OCI-LY7 (cell line): ENCODE measurements around the gene NPHS2. TPM values are rescaled to one million over a fixed set of nuclear protein-coding genes. Genes with fewer than 3 reads are reported as not detected.

Experiments used
- BruUV-seq: library from RNA; stranded (reverse); fragments of 400-500 nt; replicated peaks from 2 replicates; lab custom pipeline; 2021; lab: Mats Ljungman, UMichigan
- CTCF ChIA-PET: fragments of 300-600 bp; sonication (Branson Sonifier 250); formaldehyde crosslinking; loops from one replicate; lab custom pipeline; 2022; ENCODE audit warnings: antibody characterized with exemption; ENCODE audit not compliant: unreplicated experiment; lab: Charles Lee
- POLR2A ChIA-PET: fragments of 300-600 bp; sonication (Branson Sonifier 250); formaldehyde crosslinking; loops from one replicate; lab custom pipeline; 2022; ENCODE audit warnings: antibody characterized with exemption; lab: Charles Lee
- DNase-seq: peaks from one replicate; pipeline ENCODE4 v3.0.0-alpha.2; 2015; ENCODE audit warnings: low spot score
- H2AFZ ChIP-seq: fragments of 200-600 bp; sonication (generic), shearing (Covaris generic); 2 replicates; pipeline ENCODE4 v1.6.1; 2014; ENCODE audit warnings: mild to moderate bottlenecking, antibody characterized with exemption, low read length, moderate library complexity
- H3K27ac ChIP-seq: fragments of 200-600 bp; sonication (generic); 2 replicates; pipeline ENCODE4 v1.5.1; 2014; ENCODE audit warnings: mixed run types, low read depth, mild to moderate bottlenecking, moderate library complexity, low read length, inconsistent platforms; ENCODE audit not compliant: poor library complexity, severe bottlenecking
- H3K36me3 ChIP-seq: fragments of 200-600 bp; sonication (generic); 2 replicates; pipeline ENCODE4 v1.6.1; 2014; ENCODE audit warnings: mild to moderate bottlenecking, antibody characterized with exemption, low read length, moderate library complexity, mixed read lengths; ENCODE audit not compliant: insufficient read depth
- H3K4me1 ChIP-seq: fragments of 200-600 bp; sonication (generic); 2 replicates; pipeline ENCODE4 v1.5.1; 2014; ENCODE audit warnings: mild to moderate bottlenecking, low read length; ENCODE audit not compliant: insufficient read depth, poor library complexity, severe bottlenecking
- H3K4me2 ChIP-seq: fragments of 200-600 bp; sonication (generic); 2 replicates; pipeline ENCODE4 v1.6.1; 2014; ENCODE audit warnings: mild to moderate bottlenecking, low read length
- H3K4me3 ChIP-seq: fragments of 200-600 bp; sonication (generic); 2 replicates; pipeline ENCODE4 v1.5.1; 2014; ENCODE audit warnings: mild to moderate bottlenecking, low read depth, low read length; ENCODE audit not compliant: poor library complexity, severe bottlenecking
- H3K79me2 ChIP-seq: fragments of 200-600 bp; sonication (generic); 2 replicates; pipeline ENCODE4 v1.6.1; 2016; ENCODE audit warnings: low read depth, mild to moderate bottlenecking, low read length, moderate library complexity, mixed read lengths; ENCODE audit not compliant: insufficient read depth
- H3K9me2 ChIP-seq: fragments of 200-600 bp; sonication (generic); 2 replicates; pipeline ENCODE4 v1.6.1; 2016; ENCODE audit warnings: mild to moderate bottlenecking, low read length, mixed read lengths; ENCODE audit not compliant: insufficient read depth
- H3K9me3 ChIP-seq: fragments of 200-600 bp; sonication (generic); 2 replicates; pipeline ENCODE4 v1.6.1; 2014; ENCODE audit warnings: mild to moderate bottlenecking, mixed run types, low read length, mixed read lengths
- H4K20me1 ChIP-seq: fragments of 200-600 bp; sonication (generic); 2 replicates; pipeline ENCODE4 v1.6.1; 2014; ENCODE audit warnings: mild to moderate bottlenecking, antibody characterized with exemption, low read length, moderate library complexity, mixed read lengths; ENCODE audit not compliant: insufficient read depth
- CTCF ChIP-seq: fragments of 200-600 bp; sonication (generic); conservative IDR thresholded peaks from 2 replicates; pipeline ENCODE4 v1.5.1; 2014; ENCODE audit warnings: mild to moderate bottlenecking, antibody characterized with exemption, low read length, moderate library complexity, mixed read lengths
- EZH2phosphoT487 ChIP-seq: fragments of 200-600 bp; sonication (generic); IDR thresholded peaks from 2 replicates; pipeline ENCODE4 v1.6.1; 2018; ENCODE audit warnings: low read depth, borderline replicate concordance, mild to moderate bottlenecking, mixed run types, antibody characterized with exemption, low read length, moderate library complexity, mixed read lengths
- intact Hi-C: fragments of 100-400 bp; cut with micrococcal nuclease; formaldehyde crosslinking; loops from one replicate; pipeline ENCODE4 v1.10.0; 2022; ENCODE audit not compliant: unreplicated experiment
- total RNA-seq, 2 experiments: library from RNA; depleted of rRNA in 1 of 2; stranded (reverse); fragments of >200 nt in 1 of 2; shearing (Covaris generic) in 1 of 2; gene quantifications; 2 replicates each; pipeline ENCODE4 v1.2.3, GENCODE V29; 2014 to 2022

NPHS2 gene
- total RNA-seq, 2 experiments from 2014 or later = not detected

GRCh38 chr1:179545321-179545720 is 30.4 kb downstream of the NPHS2 start:
- Histone ChIP-seq H3K9me2 (no peaks in the 10 kb centered on the region), H4K20me1 (no peaks in the 10 kb centered on the region), H3K9me3 (no peaks in the 10 kb centered on the region), H3K79me2 (no peaks in the 10 kb centered on the region), H3K4me2 (no peak overlapping the region), H2AFZ (no peak overlapping the region), H3K4me3 (no peak overlapping the region), H3K4me1 (no peaks in the 10 kb centered on the region), H3K36me3 (no peaks in the 10 kb centered on the region), H3K27ac (no peak overlapping the region)
- ChIA-PET CTCF (no interaction called here), POLR2A (no interaction called here)
- no peak for TF ChIP-seq CTCF
- TF ChIP-seq EZH2phosphoT487 = no peak
- no TSS peak for BruUV-seq
- no peak for DNase-seq
- intact Hi-C loops = no loop called here

DNA sequence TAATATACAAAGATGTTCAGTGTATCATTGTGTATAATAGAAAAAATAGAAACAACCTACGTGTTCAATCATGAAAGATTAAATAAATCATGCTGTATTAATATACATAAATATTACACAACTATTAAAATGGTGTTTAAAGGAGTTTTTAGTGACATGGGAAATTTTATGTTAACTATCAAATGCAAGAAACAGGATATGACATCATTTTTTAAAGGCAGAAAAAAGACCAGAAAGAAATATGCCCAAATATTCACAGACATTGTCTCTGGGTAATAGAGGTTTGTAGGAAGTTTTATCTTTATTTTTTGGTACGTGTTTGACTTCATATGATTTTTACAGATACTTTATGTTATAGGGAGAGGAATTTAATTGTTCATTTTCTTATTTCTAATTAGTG is 34.0 kb downstream of the NPHS2 start:
- DNase-seq = no peak
- H3K4me2 ChIP-seq = no peak overlapping the region
- no peaks in the 10 kb centered on the region for H3K4me1 ChIP-seq
- H3K9me2 ChIP-seq = no peaks in the 10 kb centered on the region
- no peaks in the 10 kb centered on the region for H4K20me1 ChIP-seq
- no TSS peak for BruUV-seq
- TF ChIP-seq CTCF (no peak), EZH2phosphoT487 (no peak)
- intact Hi-C loops = no loop called here
- no peak overlapping the region for H2AFZ ChIP-seq
- no peaks in the 10 kb centered on the region for H3K36me3 ChIP-seq
- H3K9me3 ChIP-seq = no peaks in the 10 kb centered on the region
- POLR2A ChIA-PET = no interaction called here
- no peak overlapping the region for H3K4me3 ChIP-seq
- H3K27ac ChIP-seq = no peak overlapping the region
- CTCF ChIA-PET = interaction anchor here (0.9 kb wide), 1 partner anchor 13 kb away, joined by 3 read pairs; no protein-coding TSS in a partner anchor
- H3K79me2 ChIP-seq = no peaks in the 10 kb centered on the region

DNA sequence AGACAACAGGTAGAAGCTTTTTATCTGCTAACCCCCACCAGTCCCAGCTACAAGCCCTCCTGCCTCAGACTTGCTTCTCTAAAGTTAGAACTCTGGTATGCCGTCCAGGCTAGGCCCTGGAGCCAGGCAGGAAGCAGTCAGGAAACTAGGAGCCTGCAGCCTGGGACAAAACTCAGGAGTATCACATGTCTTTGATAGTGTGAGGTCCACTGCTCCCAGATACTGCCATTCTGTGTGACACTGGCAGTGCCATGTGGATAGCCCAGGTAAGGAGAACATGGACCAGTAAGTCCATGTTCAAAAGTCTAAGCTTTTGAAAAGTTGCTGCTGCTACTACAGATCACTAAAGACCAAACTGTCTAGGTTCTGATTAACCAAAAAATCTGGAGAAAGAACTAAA is 45.4 kb downstream of the NPHS2 start:
- DNase-seq = no peak
- no peaks in the 10 kb centered on the region for H3K9me3 ChIP-seq
- H3K4me3 ChIP-seq = no peak overlapping the region
- no peak overlapping the region for H2AFZ ChIP-seq
- no peak overlapping the region for H3K27ac ChIP-seq
- intact Hi-C loops = no loop called here
- no peaks in the 10 kb centered on the region for H3K9me2 ChIP-seq
- POLR2A ChIA-PET = no interaction called here
- no peaks in the 10 kb centered on the region for H4K20me1 ChIP-seq
- H3K79me2 ChIP-seq = no peaks in the 10 kb centered on the region
- H3K36me3 ChIP-seq = no peaks in the 10 kb centered on the region
- CTCF ChIA-PET = no interaction called here
- H3K4me1 ChIP-seq = no peaks in the 10 kb centered on the region
- TF ChIP-seq CTCF = no peak
- TF ChIP-seq EZH2phosphoT487 = no peak
- H3K4me2 ChIP-seq = no peak overlapping the region
- no TSS peak for BruUV-seq
